Measurements from ENCODE around the gene SLC6A9. TPM values are rescaled to one million over a fixed set of nuclear protein-coding genes. Genes with fewer than 3 reads are reported as not detected.

SLC6A9 gene
- total and polyA plus RNA-seq, 2 experiments from 2014 or later, result 13.5 to 25.3 TPM

DNA sequence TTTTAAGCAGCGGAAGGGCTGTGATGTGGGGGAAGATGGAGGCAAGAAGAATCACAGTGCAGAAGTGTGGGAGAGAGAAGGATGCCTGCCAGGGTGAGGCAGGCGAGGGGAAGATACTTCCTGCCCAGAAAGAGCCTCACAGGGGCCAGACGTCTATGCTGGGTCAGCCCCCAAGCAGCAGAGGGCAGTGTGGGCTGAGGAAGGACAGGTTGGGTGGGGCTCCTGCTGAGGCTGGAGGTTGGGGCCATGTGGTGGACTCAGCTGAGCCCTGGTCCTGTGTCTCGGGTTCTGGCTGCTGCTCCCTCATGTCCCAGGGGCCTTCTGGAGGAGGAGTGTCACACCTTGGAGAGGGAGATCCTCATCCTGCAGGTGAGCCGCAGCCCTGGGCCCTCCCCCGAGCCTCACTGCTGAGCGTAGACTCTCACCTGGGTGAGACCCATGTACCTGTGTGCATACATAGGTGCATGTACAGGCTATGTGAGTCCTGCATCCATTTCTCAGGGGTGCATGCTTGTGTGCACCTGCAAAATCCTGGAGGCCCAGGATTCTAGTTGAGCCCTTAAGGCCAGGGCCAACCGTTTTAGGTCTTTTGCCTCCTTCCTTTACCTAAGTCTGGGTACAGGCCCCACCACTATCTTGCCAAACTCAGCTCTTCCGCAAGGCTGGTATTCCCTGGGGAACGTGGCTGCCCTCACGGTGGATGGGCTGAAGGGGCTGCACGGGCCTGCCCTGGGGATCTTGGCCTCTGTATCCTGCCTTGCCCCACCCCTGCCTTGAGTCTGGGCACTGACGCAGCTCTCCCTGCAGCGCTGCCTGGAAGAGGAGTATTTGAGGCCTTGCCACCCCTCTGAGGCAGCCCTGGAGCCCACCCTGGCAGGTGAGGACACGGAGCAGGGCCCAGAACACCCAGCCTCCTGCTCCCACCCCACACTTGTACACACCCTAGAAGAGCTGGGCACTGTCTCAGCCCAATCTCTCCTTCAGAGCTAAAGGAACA lies 36.2 kb downstream of the SLC6A9 start:
- DNase-seq (ENCODE audit: low spot score), result peak; percentile 69
- no peak overlapping the region for H3K4me2 ChIP-seq
- H3K9me2 ChIP-seq (replicated peaks; ENCODE audit: insufficient read depth), result no peaks in the 10 kb centered on the region
- peaks cover 13% of the 10 kb centered on the region for H3K4me1 ChIP-seq (ENCODE audit: insufficient read depth)
- 81% methylated on average over 15 of the region's 15 CpGs for WGBS (ENCODE audit: low lambda C conversion rate, missing lambda C conversion rate)
- no peaks in the 10 kb centered on the region for H3K36me3 ChIP-seq (replicated peaks; ENCODE audit: insufficient read depth, low read depth)
- TF ChIP-seq, protein P1, sequence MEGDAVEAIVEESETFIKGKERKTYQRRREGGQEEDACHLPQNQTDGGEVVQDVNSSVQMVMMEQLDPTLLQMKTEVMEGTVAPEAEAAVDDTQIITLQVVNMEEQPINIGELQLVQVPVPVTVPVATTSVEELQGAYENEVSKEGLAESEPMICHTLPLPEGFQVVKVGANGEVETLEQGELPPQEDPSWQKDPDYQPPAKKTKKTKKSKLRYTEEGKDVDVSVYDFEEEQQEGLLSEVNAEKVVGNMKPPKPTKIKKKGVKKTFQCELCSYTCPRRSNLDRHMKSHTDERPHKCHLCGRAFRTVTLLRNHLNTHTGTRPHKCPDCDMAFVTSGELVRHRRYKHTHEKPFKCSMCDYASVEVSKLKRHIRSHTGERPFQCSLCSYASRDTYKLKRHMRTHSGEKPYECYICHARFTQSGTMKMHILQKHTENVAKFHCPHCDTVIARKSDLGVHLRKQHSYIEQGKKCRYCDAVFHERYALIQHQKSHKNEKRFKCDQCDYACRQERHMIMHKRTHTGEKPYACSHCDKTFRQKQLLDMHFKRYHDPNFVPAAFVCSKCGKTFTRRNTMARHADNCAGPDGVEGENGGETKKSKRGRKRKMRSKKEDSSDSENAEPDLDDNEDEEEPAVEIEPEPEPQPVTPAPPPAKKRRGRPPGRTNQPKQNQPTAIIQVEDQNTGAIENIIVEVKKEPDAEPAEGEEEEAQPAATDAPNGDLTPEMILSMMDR (IDR thresholded peaks at IDR 0.05; ENCODE audit: poor library complexity), result peak; percentile 42
- TF ChIP-seq EZH2phosphoT487 (IDR thresholded peaks at IDR 0.05; ENCODE audit: low read depth, severe bottlenecking, unreplicated experiment), result no peak
- peaks cover 5% of the 10 kb centered on the region for H3K79me2 ChIP-seq
- H4K20me1 ChIP-seq (ENCODE audit: insufficient read depth, poor library complexity, severe bottlenecking), result no peaks in the 10 kb centered on the region
- no peaks in the 10 kb centered on the region for H3K27me3 ChIP-seq
- no peak overlapping the region for H3K4me3 ChIP-seq
- no peak overlapping the region for H3K27ac ChIP-seq
- no peaks in the 10 kb centered on the region for H3K9me3 ChIP-seq (ENCODE audit: low read depth)
- no peak overlapping the region for H2AFZ ChIP-seq

DNA sequence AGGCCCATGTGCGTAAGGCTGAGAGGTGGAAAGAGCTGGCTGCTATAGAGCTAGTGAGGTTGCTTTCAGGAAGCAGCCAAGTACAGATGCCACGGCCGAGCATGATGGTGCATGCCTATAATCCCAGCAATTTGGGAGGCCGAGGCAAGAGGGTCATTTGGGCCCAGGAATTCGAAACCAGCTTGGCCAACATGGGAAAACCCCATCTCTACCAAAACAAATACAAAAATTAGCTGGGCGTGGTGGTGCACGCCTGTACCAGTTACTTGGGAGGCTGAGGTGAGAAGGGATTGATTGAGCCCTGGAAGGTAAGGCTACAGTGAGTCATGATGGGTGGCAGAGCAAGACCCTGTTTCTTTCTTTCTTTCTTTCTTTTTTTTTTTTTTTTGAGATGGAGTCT lies 37.2 kb downstream of the SLC6A9 start:
- H3K27me3 ChIP-seq, result no peaks in the 10 kb centered on the region

DNA sequence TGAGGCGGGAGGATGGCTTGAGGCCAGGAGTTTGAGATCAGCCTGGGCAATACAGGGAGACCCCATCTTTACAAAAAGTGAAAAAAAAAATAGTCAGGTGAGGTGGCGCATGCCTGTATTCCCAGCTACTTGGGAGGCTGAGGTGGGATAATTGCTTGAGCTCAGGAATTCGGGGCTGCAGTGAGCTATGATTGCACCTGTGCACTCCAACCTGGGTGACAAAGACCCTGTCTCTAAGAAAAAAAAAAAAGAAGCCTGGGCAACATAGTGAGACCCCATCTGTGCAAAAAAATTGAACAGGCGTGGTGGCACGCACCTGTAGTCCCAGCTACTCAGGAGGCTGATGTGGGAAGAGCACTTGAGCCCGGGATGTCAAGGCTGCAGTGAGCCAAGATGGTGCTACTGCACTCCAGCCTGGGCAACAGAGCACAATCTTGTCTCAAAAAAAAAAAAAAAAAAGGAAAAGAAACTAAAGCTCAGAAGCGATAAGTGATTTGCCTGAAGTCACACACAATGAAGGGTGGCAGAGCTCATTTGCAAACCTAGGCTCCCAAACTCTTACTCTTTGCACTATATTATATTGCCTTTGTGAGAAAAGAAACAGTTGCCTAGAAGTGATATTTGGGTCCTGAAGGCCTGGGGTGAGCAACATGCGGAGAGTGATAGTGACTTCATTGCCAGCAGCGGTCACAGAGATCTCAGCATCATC lies 37.9 kb downstream of the SLC6A9 start:
- H3K4me1 ChIP-seq (ENCODE audit: insufficient read depth), result peaks cover 13% of the 10 kb centered on the region
- peaks cover 5% of the 10 kb centered on the region for H3K79me2 ChIP-seq
- H3K36me3 ChIP-seq (replicated peaks; ENCODE audit: insufficient read depth, low read depth), result no peaks in the 10 kb centered on the region
- no peaks in the 10 kb centered on the region for H3K9me2 ChIP-seq (replicated peaks; ENCODE audit: insufficient read depth)
- WGBS (ENCODE audit: low lambda C conversion rate, missing lambda C conversion rate), result 95% methylated on average over 9 of the region's 9 CpGs
- no peak for DNase-seq (ENCODE audit: low spot score)
- H3K27ac ChIP-seq, result no peak overlapping the region
- H3K4me2 ChIP-seq, result peak overlapping the region; percentile 83
- H2AFZ ChIP-seq, result no peak overlapping the region
- H3K4me3 ChIP-seq, result no peak overlapping the region
- H3K9me3 ChIP-seq (ENCODE audit: low read depth), result no peaks in the 10 kb centered on the region
- TF ChIP-seq, protein P1 (IDR thresholded peaks at IDR 0.05; ENCODE audit: poor library complexity), result no peak
- TF ChIP-seq EZH2phosphoT487 (IDR thresholded peaks at IDR 0.05; ENCODE audit: low read depth, severe bottlenecking, unreplicated experiment), result no peak
- no peak for TF ChIP-seq EZH2 (IDR thresholded peaks at IDR 0.05; ENCODE audit: borderline replicate concordance)
- no peaks in the 10 kb centered on the region for H3K27me3 ChIP-seq
- no peaks in the 10 kb centered on the region for H4K20me1 ChIP-seq (ENCODE audit: insufficient read depth, poor library complexity, severe bottlenecking)

More for the DNA sequence above, 37.2 kb downstream of the SLC6A9 start:
- WGBS (ENCODE audit: low lambda C conversion rate, missing lambda C conversion rate), result 94% methylated on average over 7 of the region's 7 CpGs
- Histone ChIP-seq H3K79me2 (peaks cover 5% of the 10 kb centered on the region), H3K4me2 (no peak overlapping the region), H3K27ac (no peak overlapping the region), H4K20me1 (ENCODE audit: insufficient read depth, poor library complexity, severe bottlenecking) (no peaks in the 10 kb centered on the region), H3K4me1 (ENCODE audit: insufficient read depth) (peaks cover 13% of the 10 kb centered on the region), H2AFZ (no peak overlapping the region), H3K36me3 (replicated peaks; ENCODE audit: insufficient read depth, low read depth) (no peaks in the 10 kb centered on the region), H3K4me3 (no peak overlapping the region), H3K9me3 (ENCODE audit: low read depth) (no peaks in the 10 kb centered on the region), H3K9me2 (replicated peaks; ENCODE audit: insufficient read depth) (no peaks in the 10 kb centered on the region)
- no peak for DNase-seq (ENCODE audit: low spot score)
- TF ChIP-seq EZH2 (IDR thresholded peaks at IDR 0.05; ENCODE audit: borderline replicate concordance) (no peak), EZH2phosphoT487 (IDR thresholded peaks at IDR 0.05; ENCODE audit: low read depth, severe bottlenecking, unreplicated experiment) (no peak)
- TF ChIP-seq, protein P1 (IDR thresholded peaks at IDR 0.05; ENCODE audit: poor library complexity), result no peak

All from hepatocyte (in vitro differentiated cells).